GM19023 (cell line): ENCODE measurements around the gene TIMM9.
"Not testable (repeated sequence)": the region's sequence is repeated elsewhere in the genome, so short reads cannot be mapped to it uniquely, and the experiment has no call there.

Experiments used
- ATAC-seq: cut with Tn5 transposase; IDR thresholded peaks from one replicate; pipeline ENCODE4 v1.9.1; 2021; ENCODE audit warnings: mild to moderate bottlenecking, moderate library complexity; ENCODE audit not compliant: unreplicated experiment

Gene TIMM9

GRCh38 chr14:58427281-58428117 is at the start of gene TIMM9, which contains the start of gene KIAA0586:
TIMM9 (minus strand) TSS chr14:58427531; CDS start chr14:58411945, 15,586 bp downstream.
KIAA0586 (plus strand) TSS chr14:58427719; CDS start chr14:58428265, 546 bp downstream.
- ATAC-seq = peak; percentile 92

- ATAC-seq = no peak
Observed at GRCh38 chr14:58476320-58476719, 49.0 kb upstream of the TIMM9 start.

- ATAC-seq = no peak
Observed at GRCh38 chr14:58469309-58469708, 42.0 kb upstream of the TIMM9 start.

- no peak for ATAC-seq
Observed at GRCh38 chr14:58467575-58467974, 40.2 kb upstream of the TIMM9 start.

- ATAC-seq = no peak
Observed at GRCh38 chr14:58466459-58466858, 39.1 kb upstream of the TIMM9 start.

GRCh38 chr14:58465421-58465820 is 38.1 kb upstream of the TIMM9 start:
- no peak for ATAC-seq

- no peak for ATAC-seq
Observed at GRCh38 chr14:58464652-58465051, 37.3 kb upstream of the TIMM9 start.

- no peak for ATAC-seq
Observed at GRCh38 chr14:58463147-58463546, 35.8 kb upstream of the TIMM9 start.

- ATAC-seq = no peak
Observed at GRCh38 chr14:58460772-58461171, 33.4 kb upstream of the TIMM9 start.

- no peak for ATAC-seq
Observed at GRCh38 chr14:58455593-58456265, 28.4 kb upstream of the TIMM9 start.

GRCh38 chr14:58444627-58445026 is 17.3 kb upstream of the TIMM9 start:
- ATAC-seq = no peak

GRCh38 chr14:58439476-58439875 is 12.1 kb upstream of the TIMM9 start:
- ATAC-seq = no peak

GRCh38 chr14:58430156-58430555 is 2.8 kb upstream of the TIMM9 start:
- no peak for ATAC-seq

GRCh38 chr14:58428118-58428683 is 870 bp upstream of the TIMM9 start:
- no peak for ATAC-seq

- peak; percentile 44 for ATAC-seq
Observed at GRCh38 chr14:58426670-58427280, 556 bp downstream of the TIMM9 start.

- not testable (repeated sequence) for ATAC-seq
Observed at GRCh38 chr14:58416934-58417333, 10.4 kb downstream of the TIMM9 start.

GRCh38 chr14:58415636-58416547 is 11.4 kb downstream of the TIMM9 start:
- no peak for ATAC-seq

- ATAC-seq = no peak
Observed at GRCh38 chr14:58414845-58415244, 12.5 kb downstream of the TIMM9 start.

- no peak for ATAC-seq
Observed at GRCh38 chr14:58408681-58409215, 18.6 kb downstream of the TIMM9 start.

GRCh38 chr14:58401587-58401986 is 25.7 kb downstream of the TIMM9 start:
- no peak for ATAC-seq
